Iris pigment epithelial cell (primary cell): ENCODE results near the gene MPP2.
"Not testable (repeated sequence)": the region's sequence is repeated elsewhere in the genome, so short reads cannot be mapped to it uniquely, and the experiment has no call there.

Experiments
- DNase-seq: peaks from one replicate; pipeline ENCODE4 v3.0.0-alpha.2; 2011; ENCODE audit warnings: low read depth

Gene MPP2

GRCh38 chr17:43846221-43846712 lies 61.1 kb downstream of the MPP2 start:
- peak; percentile 64 for DNase-seq

GRCh38 chr17:43845766-43846165 lies 61.6 kb downstream of the MPP2 start:
- DNase-seq, result no peak

- DNase-seq, result no peak
Measured at GRCh38 chr17:43844241-43844640, 63.1 kb downstream of the MPP2 start.

GRCh38 chr17:43842975-43843325 lies 64.4 kb downstream of the MPP2 start:
- DNase-seq, result no peak

GRCh38 chr17:43842091-43842974 lies 65.0 kb downstream of the MPP2 start:
- DNase-seq, result not testable (repeated sequence)

GRCh38 chr17:43841282-43841681 lies 66.1 kb downstream of the MPP2 start:
- DNase-seq, result no peak

- DNase-seq, result peak; percentile 40
Measured at GRCh38 chr17:43840814-43841213, 66.5 kb downstream of the MPP2 start.

GRCh38 chr17:43839670-43840108 lies 67.6 kb downstream of the MPP2 start:
- DNase-seq, result no peak

GRCh38 chr17:43834106-43834505 lies 73.2 kb downstream of the MPP2 start:
- DNase-seq, result peak; percentile 67

- peak; percentile 73 for DNase-seq
Measured at GRCh38 chr17:43832976-43833829, 74.1 kb downstream of the MPP2 start, which contains the start of gene MPP3. Gene MPP3, minus strand, starts transcription at chr17:43833146. Its CDS starts 1,240 bp downstream, at chr17:43831906.

- peak; percentile 78 for DNase-seq
Measured at GRCh38 chr17:43832168-43832975, 75.0 kb downstream of the MPP2 start.

GRCh38 chr17:43831633-43832032 lies 75.7 kb downstream of the MPP2 start:
- DNase-seq, result no peak

GRCh38 chr17:43830510-43831140 lies 76.7 kb downstream of the MPP2 start:
- no peak for DNase-seq

- no peak for DNase-seq
Measured at GRCh38 chr17:43829738-43830137, 77.6 kb downstream of the MPP2 start.

GRCh38 chr17:43827596-43827995 lies 79.7 kb downstream of the MPP2 start:
- no peak for DNase-seq

- DNase-seq, result no peak
Measured at GRCh38 chr17:43826206-43826605, 81.1 kb downstream of the MPP2 start.

- no peak for DNase-seq
Measured at GRCh38 chr17:43825567-43825966, 81.8 kb downstream of the MPP2 start.
